ENCODE measurements around the gene USP37.

USP37 gene

DNA sequence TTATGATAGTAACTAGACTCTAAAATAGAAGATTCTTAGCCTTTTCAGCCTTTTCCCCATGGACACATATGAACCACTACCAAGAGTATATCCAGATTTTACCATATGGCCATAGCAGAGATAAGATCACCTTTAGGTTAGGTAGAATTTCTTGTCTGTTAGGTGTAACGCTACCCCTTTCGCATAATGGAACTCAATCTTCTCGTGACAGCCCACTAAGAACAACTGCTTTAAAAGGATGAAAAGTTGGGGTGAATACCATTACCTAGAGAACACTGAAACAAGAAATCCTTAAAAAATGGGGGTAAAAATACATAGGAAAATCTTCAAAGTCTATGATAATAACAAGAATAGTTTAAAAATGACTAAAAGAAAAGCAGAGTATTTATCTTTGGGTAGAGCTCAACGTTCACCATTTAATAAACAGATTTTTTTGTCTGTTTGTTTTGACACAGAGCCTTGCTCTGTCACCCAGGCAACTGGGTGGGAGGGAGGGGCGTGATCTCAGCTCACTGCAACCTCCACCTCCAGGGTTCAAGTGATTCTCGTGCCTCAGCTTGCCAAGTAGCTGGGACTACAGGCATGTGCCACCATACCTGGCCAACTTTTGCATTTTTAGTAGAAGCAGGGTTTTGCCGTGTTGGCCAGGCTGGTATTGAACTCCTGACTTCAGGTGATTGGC, 82.0 kb downstream of the USP37 start:
- no peaks in the 10 kb centered on the region for H3K27me3 ChIP-seq (ENCODE audit: control insufficient read depth, insufficient read depth, low read length)
- H3K9me3 ChIP-seq (ENCODE audit: control insufficient read depth, low read length) = no peaks in the 10 kb centered on the region
- no peak overlapping the region for H3K9ac ChIP-seq (ENCODE audit: low read length)
- H3K4me3 ChIP-seq (ENCODE audit: low read length) = no peak overlapping the region
- H3K4me1 ChIP-seq (ENCODE audit: control insufficient read depth, insufficient read depth, low read length) = no peaks in the 10 kb centered on the region
- H3K36me3 ChIP-seq (ENCODE audit: control insufficient read depth, insufficient read depth, low read length) = no peaks in the 10 kb centered on the region

DNA sequence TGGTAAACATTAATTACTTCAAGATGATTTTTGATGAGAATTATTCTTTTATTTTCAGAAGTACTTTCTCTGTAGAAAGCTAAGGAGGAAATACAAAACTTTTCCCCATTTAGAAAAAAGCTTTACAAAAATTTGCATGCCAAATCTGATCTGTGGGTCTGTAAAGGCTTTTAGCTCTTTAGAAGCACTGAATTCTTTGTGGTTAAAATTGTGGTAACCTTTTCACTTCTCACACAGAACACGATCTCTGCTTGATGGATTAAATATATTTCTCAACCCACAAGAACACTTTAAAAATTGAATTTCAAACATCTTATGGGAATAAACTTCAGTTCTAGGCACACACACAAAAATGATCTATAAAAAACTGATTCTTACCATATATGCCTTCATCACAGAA, 85.5 kb downstream of the USP37 start:
- H3K36me3 ChIP-seq (ENCODE audit: control insufficient read depth, insufficient read depth, low read length) = no peaks in the 10 kb centered on the region
- H3K9ac ChIP-seq (ENCODE audit: low read length) = no peak overlapping the region

GRCh38 chr2:218479595-218479994, 88.6 kb downstream of the USP37 start:
- H3K9me3 ChIP-seq (ENCODE audit: control insufficient read depth, low read length) = no peaks in the 10 kb centered on the region
- no peaks in the 10 kb centered on the region for H3K4me1 ChIP-seq (ENCODE audit: control insufficient read depth, insufficient read depth, low read length)
- H3K9ac ChIP-seq (ENCODE audit: low read length) = no peak overlapping the region
- no peaks in the 10 kb centered on the region for H3K36me3 ChIP-seq (ENCODE audit: control insufficient read depth, insufficient read depth, low read length)
- no peak overlapping the region for H3K4me3 ChIP-seq (ENCODE audit: low read length)
- H3K27me3 ChIP-seq (ENCODE audit: control insufficient read depth, insufficient read depth, low read length) = no peaks in the 10 kb centered on the region

More for the DNA sequence above, 85.5 kb downstream of the USP37 start:
- Histone ChIP-seq H3K4me3 (ENCODE audit: low read length) (no peak overlapping the region), H3K9me3 (ENCODE audit: control insufficient read depth, low read length) (no peaks in the 10 kb centered on the region), H3K4me1 (ENCODE audit: control insufficient read depth, insufficient read depth, low read length) (no peaks in the 10 kb centered on the region), H3K27me3 (ENCODE audit: control insufficient read depth, insufficient read depth, low read length) (no peaks in the 10 kb centered on the region)

- Histone ChIP-seq H3K4me1 (ENCODE audit: control insufficient read depth, insufficient read depth, low read length) (no peaks in the 10 kb centered on the region), H3K27me3 (ENCODE audit: control insufficient read depth, insufficient read depth, low read length) (no peaks in the 10 kb centered on the region), H3K4me3 (ENCODE audit: low read length) (no peak overlapping the region), H3K9ac (ENCODE audit: low read length) (no peak overlapping the region), H3K9me3 (ENCODE audit: control insufficient read depth, low read length) (no peaks in the 10 kb centered on the region), H3K36me3 (ENCODE audit: control insufficient read depth, insufficient read depth, low read length) (no peaks in the 10 kb centered on the region)
Measured at GRCh38 chr2:218478544-218478943, 89.6 kb downstream of the USP37 start.

- Histone ChIP-seq H3K9me3 (ENCODE audit: control insufficient read depth, low read length) (no peaks in the 10 kb centered on the region), H3K4me1 (ENCODE audit: control insufficient read depth, insufficient read depth, low read length) (no peaks in the 10 kb centered on the region), H3K9ac (ENCODE audit: low read length) (no peak overlapping the region), H3K4me3 (ENCODE audit: low read length) (no peak overlapping the region), H3K27me3 (ENCODE audit: control insufficient read depth, insufficient read depth, low read length) (no peaks in the 10 kb centered on the region), H3K36me3 (ENCODE audit: control insufficient read depth, insufficient read depth, low read length) (no peaks in the 10 kb centered on the region)
Measured at GRCh38 chr2:218477247-218477646, 90.9 kb downstream of the USP37 start.

DNA sequence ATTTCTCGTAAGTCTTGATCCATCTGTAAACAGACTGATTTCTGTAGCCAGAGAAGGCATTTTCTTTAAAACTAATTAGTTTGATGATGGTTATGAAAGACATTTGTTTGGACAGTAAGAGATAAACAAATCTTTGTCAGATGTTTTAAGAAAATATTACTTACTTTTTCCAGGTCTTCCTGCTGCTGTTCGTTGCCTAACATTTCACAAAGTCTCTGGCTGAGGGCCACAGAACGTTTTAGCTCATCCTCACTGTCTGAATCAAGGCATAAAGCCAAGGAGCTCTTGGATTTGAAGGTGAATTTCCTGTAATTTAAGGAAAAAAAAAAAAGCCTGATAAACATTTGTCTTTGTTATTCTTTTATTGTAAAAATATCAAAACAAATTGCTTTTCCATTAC, 91.5 kb downstream of the USP37 start:
- Histone ChIP-seq H3K9ac (ENCODE audit: low read length) (no peak overlapping the region), H3K9me3 (ENCODE audit: control insufficient read depth, low read length) (no peaks in the 10 kb centered on the region), H3K4me3 (ENCODE audit: low read length) (no peak overlapping the region), H3K4me1 (ENCODE audit: control insufficient read depth, insufficient read depth, low read length) (no peaks in the 10 kb centered on the region), H3K27me3 (ENCODE audit: control insufficient read depth, insufficient read depth, low read length) (no peaks in the 10 kb centered on the region), H3K36me3 (ENCODE audit: control insufficient read depth, insufficient read depth, low read length) (no peaks in the 10 kb centered on the region)

DNA sequence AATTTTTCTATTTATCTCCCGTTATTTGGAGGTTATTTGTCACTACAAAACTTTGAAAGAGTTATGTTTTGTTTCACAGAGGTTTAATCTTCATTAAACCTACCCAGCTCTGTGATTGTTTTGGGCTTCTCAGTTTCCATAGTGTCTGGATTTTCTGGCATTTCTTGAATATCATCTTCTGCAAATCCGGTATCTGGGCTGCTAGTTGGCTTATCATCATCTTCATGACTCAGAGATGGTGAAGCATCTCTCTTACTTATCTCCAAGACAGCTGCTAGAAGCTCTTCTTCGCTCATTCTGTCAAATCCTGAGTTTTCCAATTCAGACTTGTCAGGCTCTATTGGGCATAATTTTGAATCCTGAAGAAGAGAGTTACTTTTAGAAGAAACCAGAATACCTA, 93.6 kb downstream of the USP37 start:
- H3K4me1 ChIP-seq (ENCODE audit: control insufficient read depth, insufficient read depth, low read length) = no peaks in the 10 kb centered on the region
- no peaks in the 10 kb centered on the region for H3K9me3 ChIP-seq (ENCODE audit: control insufficient read depth, low read length)
- H3K36me3 ChIP-seq (ENCODE audit: control insufficient read depth, insufficient read depth, low read length) = no peaks in the 10 kb centered on the region
- no peak overlapping the region for H3K9ac ChIP-seq (ENCODE audit: low read length)
- H3K27me3 ChIP-seq (ENCODE audit: control insufficient read depth, insufficient read depth, low read length) = no peaks in the 10 kb centered on the region
- no peak overlapping the region for H3K4me3 ChIP-seq (ENCODE audit: low read length)

DNA sequence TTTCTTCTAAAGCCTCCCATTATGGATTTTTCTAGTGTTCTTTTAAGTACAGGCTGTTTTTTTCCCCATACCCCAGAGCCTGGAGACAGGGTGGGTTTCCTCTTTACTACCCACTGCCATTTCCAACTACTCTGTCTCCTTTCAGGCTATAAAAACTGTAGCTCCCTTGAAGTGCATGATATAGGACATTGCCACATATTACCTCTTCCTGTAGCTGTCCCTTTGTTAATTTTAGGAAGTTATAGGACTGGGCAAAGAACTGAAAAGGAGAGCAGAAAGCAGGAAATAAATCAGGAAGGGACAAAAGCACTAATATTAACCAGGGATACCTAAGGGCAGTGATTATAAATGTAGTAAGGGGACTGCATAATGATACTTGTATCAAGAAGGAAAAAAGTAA, 95.2 kb downstream of the USP37 start:
- no peaks in the 10 kb centered on the region for H3K9me3 ChIP-seq (ENCODE audit: control insufficient read depth, low read length)
- no peaks in the 10 kb centered on the region for H3K27me3 ChIP-seq (ENCODE audit: control insufficient read depth, insufficient read depth, low read length)
- no peak overlapping the region for H3K4me3 ChIP-seq (ENCODE audit: low read length)
- H3K4me1 ChIP-seq (ENCODE audit: control insufficient read depth, insufficient read depth, low read length) = no peaks in the 10 kb centered on the region
- no peak overlapping the region for H3K9ac ChIP-seq (ENCODE audit: low read length)
- no peaks in the 10 kb centered on the region for H3K36me3 ChIP-seq (ENCODE audit: control insufficient read depth, insufficient read depth, low read length)

DNA sequence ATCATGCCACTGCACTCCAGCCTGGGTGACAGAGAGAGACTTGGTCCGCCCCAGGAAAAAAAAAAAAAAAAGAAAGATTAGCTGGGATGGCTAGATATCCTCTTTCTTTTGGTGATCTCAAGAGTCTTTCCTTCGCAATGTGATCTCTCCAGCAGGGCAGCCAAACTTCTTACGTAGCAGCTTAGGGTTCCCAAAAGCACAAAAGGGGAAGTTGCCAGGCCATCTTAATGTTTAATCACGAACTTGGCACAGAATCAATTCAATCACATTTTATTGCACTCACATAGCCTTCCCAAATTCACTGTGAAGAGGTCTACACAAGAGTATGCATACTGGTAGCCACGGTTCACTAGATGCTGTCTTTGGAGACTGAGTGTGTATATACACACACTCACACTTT, 96.2 kb downstream of the USP37 start:
- Histone ChIP-seq H3K9ac (ENCODE audit: low read length) (no peak overlapping the region), H3K4me3 (ENCODE audit: low read length) (no peak overlapping the region), H3K4me1 (ENCODE audit: control insufficient read depth, insufficient read depth, low read length) (no peaks in the 10 kb centered on the region), H3K36me3 (ENCODE audit: control insufficient read depth, insufficient read depth, low read length) (no peaks in the 10 kb centered on the region), H3K9me3 (ENCODE audit: control insufficient read depth, low read length) (no peaks in the 10 kb centered on the region), H3K27me3 (ENCODE audit: control insufficient read depth, insufficient read depth, low read length) (no peaks in the 10 kb centered on the region)

- Histone ChIP-seq H3K4me1 (ENCODE audit: control insufficient read depth, insufficient read depth, low read length) (no peaks in the 10 kb centered on the region), H3K36me3 (ENCODE audit: control insufficient read depth, insufficient read depth, low read length) (no peaks in the 10 kb centered on the region), H3K9me3 (ENCODE audit: control insufficient read depth, low read length) (no peaks in the 10 kb centered on the region), H3K4me3 (ENCODE audit: low read length) (no peak overlapping the region), H3K9ac (ENCODE audit: low read length) (no peak overlapping the region), H3K27me3 (ENCODE audit: control insufficient read depth, insufficient read depth, low read length) (no peaks in the 10 kb centered on the region)
Measured at GRCh38 chr2:218471036-218471435, 97.1 kb downstream of the USP37 start.

- H3K9ac ChIP-seq (ENCODE audit: low read length) = no peak overlapping the region
- no peaks in the 10 kb centered on the region for H3K9me3 ChIP-seq (ENCODE audit: control insufficient read depth, low read length)
- no peaks in the 10 kb centered on the region for H3K27me3 ChIP-seq (ENCODE audit: control insufficient read depth, insufficient read depth, low read length)
- no peaks in the 10 kb centered on the region for H3K4me1 ChIP-seq (ENCODE audit: control insufficient read depth, insufficient read depth, low read length)
- H3K36me3 ChIP-seq (ENCODE audit: control insufficient read depth, insufficient read depth, low read length) = no peaks in the 10 kb centered on the region
- no peak overlapping the region for H3K4me3 ChIP-seq (ENCODE audit: low read length)
Measured at GRCh38 chr2:218470448-218470847, 97.7 kb downstream of the USP37 start.

DNA sequence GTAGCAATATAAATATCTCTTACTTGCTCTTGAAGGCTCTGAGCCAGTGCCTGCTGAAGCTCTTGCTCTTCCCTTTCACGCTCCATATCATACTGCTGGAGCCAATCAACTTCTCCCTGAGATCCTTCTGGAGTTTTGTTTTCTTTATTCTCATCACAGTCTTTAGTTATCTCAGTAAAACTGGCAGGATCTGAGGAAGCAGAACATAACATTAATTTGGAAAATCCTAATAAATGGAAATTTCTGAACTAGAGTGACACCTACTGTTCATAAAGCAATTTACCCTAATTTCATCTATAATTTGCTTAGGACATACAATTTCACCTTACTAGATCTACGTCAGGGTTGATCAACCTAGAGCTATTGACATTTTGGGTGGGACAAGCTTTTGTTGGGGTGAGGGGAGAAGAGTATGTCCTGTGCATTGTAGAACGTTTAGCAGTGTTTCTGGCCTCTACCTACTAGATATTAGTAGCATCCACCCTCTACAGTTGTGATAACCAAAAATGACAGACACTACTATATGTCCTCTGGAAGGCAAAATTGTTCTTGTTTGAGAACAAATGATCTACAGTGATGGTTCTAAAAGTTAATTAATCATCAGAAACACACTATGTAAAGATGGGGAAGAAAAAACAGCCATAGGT, 102.0 kb downstream of the USP37 start:
- Histone ChIP-seq H3K9me3 (ENCODE audit: control insufficient read depth, low read length) (no peaks in the 10 kb centered on the region), H3K27me3 (ENCODE audit: control insufficient read depth, insufficient read depth, low read length) (no peaks in the 10 kb centered on the region), H3K36me3 (ENCODE audit: control insufficient read depth, insufficient read depth, low read length) (no peaks in the 10 kb centered on the region), H3K9ac (ENCODE audit: low read length) (no peak overlapping the region), H3K4me3 (ENCODE audit: low read length) (no peak overlapping the region), H3K4me1 (ENCODE audit: control insufficient read depth, insufficient read depth, low read length) (no peaks in the 10 kb centered on the region)
